Loucy (cell line): ENCODE results near the gene SMARCAL1.

Experiments used
- EZH2phosphoT487 ChIP-seq: fragments of 200-600 bp; IDR thresholded peaks from 2 replicates; pipeline ENCODE4 v1.6.1; 2018; ENCODE audit warnings: antibody characterized with exemption, mild to moderate bottlenecking, moderate library complexity, borderline replicate concordance
- TF ChIP-seq, protein P1 (sequence below): fragments of 200-600 bp; sonication (generic); conservative IDR thresholded peaks from 2 replicates; pipeline ENCODE4 v1.5.1; 2014; ENCODE audit warnings: mild to moderate bottlenecking, antibody characterized with exemption, low read length

DNA sequence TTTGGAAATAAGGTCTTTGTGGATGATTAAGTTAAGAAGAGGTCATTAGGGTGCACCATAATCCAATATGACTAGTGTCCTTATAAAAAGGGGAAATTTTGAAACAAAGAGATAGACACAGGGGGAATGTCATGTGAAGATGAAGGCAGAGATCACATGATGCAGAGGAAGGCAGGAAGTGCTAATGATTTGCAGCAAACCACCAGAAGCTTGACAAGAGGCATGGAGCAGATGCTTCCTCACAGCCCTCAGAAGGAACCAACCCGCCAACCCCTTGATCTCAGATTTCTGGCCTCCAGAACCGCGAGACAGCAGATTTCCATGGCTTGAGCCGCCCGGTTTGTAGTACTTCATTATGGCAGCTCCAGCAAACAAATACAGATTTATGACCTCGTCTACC lies 17.4 kb upstream of the SMARCAL1 start:
- TF ChIP-seq, protein P1, sequence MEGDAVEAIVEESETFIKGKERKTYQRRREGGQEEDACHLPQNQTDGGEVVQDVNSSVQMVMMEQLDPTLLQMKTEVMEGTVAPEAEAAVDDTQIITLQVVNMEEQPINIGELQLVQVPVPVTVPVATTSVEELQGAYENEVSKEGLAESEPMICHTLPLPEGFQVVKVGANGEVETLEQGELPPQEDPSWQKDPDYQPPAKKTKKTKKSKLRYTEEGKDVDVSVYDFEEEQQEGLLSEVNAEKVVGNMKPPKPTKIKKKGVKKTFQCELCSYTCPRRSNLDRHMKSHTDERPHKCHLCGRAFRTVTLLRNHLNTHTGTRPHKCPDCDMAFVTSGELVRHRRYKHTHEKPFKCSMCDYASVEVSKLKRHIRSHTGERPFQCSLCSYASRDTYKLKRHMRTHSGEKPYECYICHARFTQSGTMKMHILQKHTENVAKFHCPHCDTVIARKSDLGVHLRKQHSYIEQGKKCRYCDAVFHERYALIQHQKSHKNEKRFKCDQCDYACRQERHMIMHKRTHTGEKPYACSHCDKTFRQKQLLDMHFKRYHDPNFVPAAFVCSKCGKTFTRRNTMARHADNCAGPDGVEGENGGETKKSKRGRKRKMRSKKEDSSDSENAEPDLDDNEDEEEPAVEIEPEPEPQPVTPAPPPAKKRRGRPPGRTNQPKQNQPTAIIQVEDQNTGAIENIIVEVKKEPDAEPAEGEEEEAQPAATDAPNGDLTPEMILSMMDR, result no peak
- TF ChIP-seq EZH2phosphoT487, result no peak
